NCI-H510A treated with DMSO at 0.1 percent for 48 hours (cell line): ENCODE data around the gene KBTBD4.

ENCODE experiments used
- DNase-seq: peaks from one replicate; lab custom pipeline; 2025; lab: John Stamatoyannopoulos, UW

KBTBD4 gene

DNA sequence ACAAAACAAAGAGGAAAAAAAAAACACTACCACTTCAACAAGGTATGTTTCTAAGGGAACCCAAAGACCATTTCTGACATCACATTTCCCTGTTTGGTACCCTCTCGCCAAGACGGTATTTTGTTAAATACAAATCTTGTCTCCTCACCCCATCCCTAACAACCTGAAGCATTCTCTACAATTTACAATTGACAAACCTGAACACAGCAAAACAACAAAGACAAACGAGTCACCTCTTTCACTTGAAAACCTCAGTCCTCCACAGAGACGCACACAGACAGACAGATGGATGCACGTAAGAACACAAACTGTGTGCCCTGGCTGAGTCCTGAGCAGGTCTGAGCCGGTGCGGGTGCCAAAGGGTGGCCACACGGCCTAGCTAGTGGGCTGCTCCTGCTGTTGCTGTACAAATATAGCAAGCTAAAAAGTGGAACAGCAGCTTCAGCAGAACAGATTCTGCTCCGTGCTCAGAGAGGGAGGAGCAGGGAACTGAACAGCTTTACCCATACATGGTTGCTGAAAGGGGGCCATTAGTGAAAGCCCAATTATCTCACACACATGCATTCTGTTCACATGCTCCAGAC is 54.4 kb downstream of the KBTBD4 start:
- DNase-seq: no peak

GRCh38 chr11:47523490-47524225 is 55.1 kb downstream of the KBTBD4 start:
- no peak for DNase-seq
